GM12865 (cell line): ENCODE data around the gene DNAH17.

ENCODE experiments used
- DNase-seq: peaks from one replicate; pipeline ENCODE4 v3.0.0; 2010; ENCODE audit warnings: low read depth
- H3K4me3 ChIP-seq: 2 replicates; pipeline ENCODE4 v1.5.1; 2011; ENCODE audit warnings: mild to moderate bottlenecking, low read depth, low read length, control low read depth
- TF ChIP-seq, protein P1 (sequence below): IDR thresholded peaks from 2 replicates; pipeline ENCODE4 v1.5.1; 2011; ENCODE audit warnings: low read length, control low read depth, low read depth, inconsistent platforms; ENCODE audit not compliant: insufficient read depth; ENCODE audit errors: missing control alignments

Gene DNAH17

DNA sequence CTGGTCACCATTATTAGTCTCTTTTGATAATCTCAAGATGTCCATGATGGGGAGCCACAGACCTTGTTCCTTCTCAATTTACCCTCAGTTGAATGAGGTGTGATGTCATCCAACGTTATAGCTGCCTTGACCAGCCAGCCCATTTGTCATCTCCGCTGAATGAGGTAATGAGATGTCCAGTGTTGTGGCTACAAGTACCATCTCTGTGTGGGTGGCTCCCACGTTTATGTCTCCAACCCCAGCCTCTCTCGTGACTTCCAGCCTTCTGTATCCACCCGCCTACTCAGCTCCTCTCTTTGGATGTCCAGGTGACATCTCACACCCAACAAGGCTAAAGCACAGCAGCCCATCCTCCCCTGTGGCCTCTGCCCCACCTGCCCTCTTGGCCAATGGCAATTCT, 18.2 kb downstream of the DNAH17 start:
- DNase-seq: no peak

DNA sequence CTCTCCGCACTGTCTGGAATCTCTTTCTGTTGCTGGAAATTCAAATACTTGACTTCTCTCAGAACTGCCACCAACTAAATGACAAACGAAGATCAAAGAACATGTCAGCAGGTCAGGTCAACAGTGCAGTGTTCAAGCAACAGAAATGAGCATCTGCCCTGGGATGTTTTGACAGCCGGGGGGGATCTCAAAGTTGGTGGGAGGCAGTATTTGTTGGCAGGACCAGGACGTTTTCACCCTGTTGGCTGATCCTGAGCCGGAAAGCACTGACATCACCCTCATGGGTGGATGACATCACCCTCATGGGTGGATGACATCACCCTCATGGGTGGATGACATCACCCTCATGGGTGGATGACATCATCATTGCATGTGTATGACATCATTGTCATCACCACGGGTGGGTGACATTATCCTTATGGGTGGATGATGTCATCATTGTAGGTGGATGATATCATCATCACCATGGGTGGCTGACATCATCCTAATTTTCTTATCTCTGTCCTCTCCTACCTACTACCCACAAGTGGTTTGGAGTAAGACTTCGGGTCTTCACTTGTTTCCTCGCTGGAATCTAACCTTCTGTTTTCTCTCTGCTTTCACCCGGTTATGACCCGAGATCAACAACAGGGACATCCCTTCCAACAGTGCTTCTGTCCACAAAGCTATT, 18.9 kb downstream of the DNAH17 start:
- TF ChIP-seq, protein P1, sequence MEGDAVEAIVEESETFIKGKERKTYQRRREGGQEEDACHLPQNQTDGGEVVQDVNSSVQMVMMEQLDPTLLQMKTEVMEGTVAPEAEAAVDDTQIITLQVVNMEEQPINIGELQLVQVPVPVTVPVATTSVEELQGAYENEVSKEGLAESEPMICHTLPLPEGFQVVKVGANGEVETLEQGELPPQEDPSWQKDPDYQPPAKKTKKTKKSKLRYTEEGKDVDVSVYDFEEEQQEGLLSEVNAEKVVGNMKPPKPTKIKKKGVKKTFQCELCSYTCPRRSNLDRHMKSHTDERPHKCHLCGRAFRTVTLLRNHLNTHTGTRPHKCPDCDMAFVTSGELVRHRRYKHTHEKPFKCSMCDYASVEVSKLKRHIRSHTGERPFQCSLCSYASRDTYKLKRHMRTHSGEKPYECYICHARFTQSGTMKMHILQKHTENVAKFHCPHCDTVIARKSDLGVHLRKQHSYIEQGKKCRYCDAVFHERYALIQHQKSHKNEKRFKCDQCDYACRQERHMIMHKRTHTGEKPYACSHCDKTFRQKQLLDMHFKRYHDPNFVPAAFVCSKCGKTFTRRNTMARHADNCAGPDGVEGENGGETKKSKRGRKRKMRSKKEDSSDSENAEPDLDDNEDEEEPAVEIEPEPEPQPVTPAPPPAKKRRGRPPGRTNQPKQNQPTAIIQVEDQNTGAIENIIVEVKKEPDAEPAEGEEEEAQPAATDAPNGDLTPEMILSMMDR: no peak
- no peak overlapping the region for H3K4me3 ChIP-seq
- DNase-seq: no peak

More for the DNA sequence above, 18.2 kb downstream of the DNAH17 start:
- H3K4me3 ChIP-seq: no peak overlapping the region
- TF ChIP-seq, protein P1: no peak

DNA sequence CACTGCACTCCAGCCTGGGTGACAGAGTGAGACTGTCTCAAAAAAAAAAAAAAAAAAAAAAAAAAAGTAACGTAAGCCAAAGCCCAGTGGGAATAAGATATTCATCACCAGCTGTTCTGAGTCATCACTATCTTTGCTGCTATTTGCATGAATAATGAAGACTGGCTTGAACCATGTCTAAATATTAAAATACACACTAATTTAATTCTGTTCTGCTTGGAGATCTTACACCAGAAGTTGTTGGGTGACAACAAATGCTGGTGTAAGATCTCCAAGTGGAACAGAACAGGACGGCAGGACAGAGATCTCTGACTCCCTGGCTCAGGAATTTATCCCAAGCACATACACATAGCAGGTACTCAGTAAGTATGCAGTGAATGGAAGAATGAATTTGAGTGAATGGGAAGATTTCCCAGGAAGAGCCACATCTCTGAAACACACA, 19.6 kb downstream of the DNAH17 start:
- TF ChIP-seq, protein P1: no peak
- no peak for DNase-seq

DNA sequence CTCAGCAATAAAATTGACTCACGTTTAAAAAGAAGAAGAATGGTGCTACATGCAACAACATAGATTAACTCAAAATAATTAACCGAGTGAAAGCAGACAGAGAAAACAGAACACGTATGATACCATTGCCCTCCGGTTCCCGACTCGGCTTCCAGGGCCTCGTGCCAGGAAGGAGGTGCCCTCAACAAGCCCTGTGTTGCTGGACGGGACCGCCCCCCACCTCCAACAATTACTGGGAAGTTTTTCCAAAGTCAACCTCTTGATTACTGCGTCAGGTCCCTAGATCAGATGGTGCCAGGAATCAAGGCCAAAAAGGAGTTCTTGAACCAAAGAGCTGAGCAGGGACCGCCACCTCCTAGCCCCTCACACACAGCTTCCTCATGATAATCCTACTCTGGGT, 20.4 kb downstream of the DNAH17 start:
- no peak for DNase-seq
- TF ChIP-seq, protein P1: no peak
- no peak overlapping the region for H3K4me3 ChIP-seq

More for the DNA sequence above, 19.6 kb downstream of the DNAH17 start:
- H3K4me3 ChIP-seq: no peak overlapping the region

DNA sequence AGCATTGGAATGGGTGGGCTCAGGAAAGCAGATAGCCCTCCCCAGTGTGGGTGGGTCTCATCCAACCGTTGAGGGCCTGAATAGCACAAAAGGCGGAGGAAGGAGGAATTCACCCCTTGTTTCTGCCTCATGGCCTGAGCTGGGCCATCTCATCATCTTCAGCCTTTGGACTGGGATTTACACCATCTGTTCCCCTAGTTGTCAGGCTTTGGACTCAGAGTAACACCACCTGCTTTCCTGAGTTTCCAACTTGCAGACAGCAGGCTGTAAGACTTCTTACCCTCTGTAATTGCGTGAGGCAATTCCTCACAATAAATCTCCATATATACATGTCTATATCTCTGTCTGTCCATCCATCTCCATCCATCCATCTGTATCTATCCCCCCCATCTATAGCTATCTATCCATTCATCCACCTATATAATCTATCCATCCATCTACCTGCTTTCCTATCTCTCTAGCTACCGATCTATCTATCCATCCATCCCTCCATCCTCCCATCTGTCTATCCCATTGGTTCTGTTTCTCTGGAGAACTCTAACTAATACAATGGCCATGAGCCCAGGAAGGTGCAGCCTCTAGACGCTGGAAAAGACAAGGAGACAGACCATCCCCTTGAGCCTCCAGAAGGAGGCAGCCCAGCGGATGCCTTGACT, 21.3 kb downstream of the DNAH17 start:
- TF ChIP-seq, protein P1: no peak
- DNase-seq: no peak
- no peak overlapping the region for H3K4me3 ChIP-seq

DNA sequence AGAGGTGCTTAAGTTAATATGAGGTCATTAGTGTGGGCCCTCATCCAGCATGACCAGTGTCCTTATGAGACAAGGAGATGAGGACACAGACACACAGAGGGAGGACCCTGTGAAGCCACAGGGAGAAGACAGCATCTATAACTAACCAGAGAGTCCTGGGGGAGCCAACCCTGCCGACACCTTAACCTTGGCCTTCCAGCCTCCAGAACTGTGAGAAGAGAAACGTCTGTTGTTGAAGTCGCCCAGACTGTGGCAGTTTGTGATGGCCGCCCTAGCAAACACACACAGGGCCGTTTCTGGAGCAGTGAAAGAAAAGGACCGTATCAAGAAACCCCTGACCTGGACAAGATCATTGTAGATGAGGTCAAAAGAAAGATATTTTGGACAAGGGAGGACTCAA, 26.7 kb downstream of the DNAH17 start:
- no peak overlapping the region for H3K4me3 ChIP-seq
- TF ChIP-seq, protein P1: no peak
- no peak for DNase-seq
